Activated effector memory CD4-positive, alpha-beta T cell treated with Interleukin-2 at 50 U/mL for 16 hours (primary cell): Measurements from ENCODE around the gene LKAAEAR1.

Source experiments
- DNase-seq: peaks from one replicate; pipeline ENCODE4 v3.0.0-alpha.2; 2020

Gene LKAAEAR1

GRCh38 chr20:64077876-64078551, 6.2 kb downstream of the LKAAEAR1 start:
- DNase-seq = peak; percentile 65

GRCh38 chr20:64077541-64077875, 6.7 kb downstream of the LKAAEAR1 start:
- no peak for DNase-seq

- peak; percentile 29 for DNase-seq
Observed at GRCh38 chr20:64077094-64077493, 7.1 kb downstream of the LKAAEAR1 start.

- no peak for DNase-seq
Observed at GRCh38 chr20:64076061-64076997, 7.9 kb downstream of the LKAAEAR1 start.

GRCh38 chr20:64075556-64075955, 8.6 kb downstream of the LKAAEAR1 start:
- DNase-seq = no peak

GRCh38 chr20:64074963-64075362, 9.2 kb downstream of the LKAAEAR1 start:
- no peak for DNase-seq

- DNase-seq = no peak
Observed at GRCh38 chr20:64074184-64074789, 9.9 kb downstream of the LKAAEAR1 start.

GRCh38 chr20:64073476-64074183, 10.6 kb downstream of the LKAAEAR1 start:
- DNase-seq = no peak

GRCh38 chr20:64072498-64073063, 11.6 kb downstream of the LKAAEAR1 start:
- no peak for DNase-seq

GRCh38 chr20:64071341-64072332, 12.6 kb downstream of the LKAAEAR1 start:
- no peak for DNase-seq

- DNase-seq = no peak
Observed at GRCh38 chr20:64070244-64070993, 13.8 kb downstream of the LKAAEAR1 start.

GRCh38 chr20:64069614-64070243, 14.5 kb downstream of the LKAAEAR1 start:
- DNase-seq = no peak

- no peak for DNase-seq
Observed at GRCh38 chr20:64069209-64069613, 15.0 kb downstream of the LKAAEAR1 start.

- DNase-seq = no peak
Observed at GRCh38 chr20:64068386-64069208, 15.6 kb downstream of the LKAAEAR1 start.

GRCh38 chr20:64067733-64068307, 16.4 kb downstream of the LKAAEAR1 start:
- no peak for DNase-seq

- DNase-seq = no peak
Observed at GRCh38 chr20:64067005-64067632, 17.1 kb downstream of the LKAAEAR1 start.

- DNase-seq = peak; percentile 44
Observed at GRCh38 chr20:64065974-64066343, 18.2 kb downstream of the LKAAEAR1 start.
